ENCODE results near the gene DENND2C. TPM values are rescaled to one million over a fixed set of nuclear protein-coding genes. Genes with fewer than 3 reads are reported as not detected.

DENND2C gene
- total RNA-seq, 4 donors from 2014 or later, result 2.3 to 3.7 (median 2.8) TPM

DNA sequence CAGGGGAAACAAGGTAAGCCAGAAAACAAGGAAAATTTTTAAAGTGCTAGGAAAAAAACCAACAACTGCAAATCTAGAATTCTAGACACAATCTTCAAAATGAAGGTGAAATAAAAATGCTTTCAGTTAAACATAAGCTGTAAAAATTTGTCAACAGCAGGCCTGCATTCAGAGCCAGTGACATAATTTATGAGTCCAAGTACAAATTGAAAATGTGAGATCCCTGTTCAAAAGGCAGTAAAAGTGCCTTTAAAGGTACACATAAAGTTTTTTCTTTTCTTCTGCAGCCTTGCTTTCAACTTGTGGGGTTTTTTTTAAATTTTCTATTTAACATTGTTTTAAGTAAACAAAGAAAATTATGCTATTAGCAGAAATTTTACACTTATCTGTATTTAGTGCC lies 37.4 kb downstream of the DENND2C start:
- TF ChIP-seq, protein P1, sequence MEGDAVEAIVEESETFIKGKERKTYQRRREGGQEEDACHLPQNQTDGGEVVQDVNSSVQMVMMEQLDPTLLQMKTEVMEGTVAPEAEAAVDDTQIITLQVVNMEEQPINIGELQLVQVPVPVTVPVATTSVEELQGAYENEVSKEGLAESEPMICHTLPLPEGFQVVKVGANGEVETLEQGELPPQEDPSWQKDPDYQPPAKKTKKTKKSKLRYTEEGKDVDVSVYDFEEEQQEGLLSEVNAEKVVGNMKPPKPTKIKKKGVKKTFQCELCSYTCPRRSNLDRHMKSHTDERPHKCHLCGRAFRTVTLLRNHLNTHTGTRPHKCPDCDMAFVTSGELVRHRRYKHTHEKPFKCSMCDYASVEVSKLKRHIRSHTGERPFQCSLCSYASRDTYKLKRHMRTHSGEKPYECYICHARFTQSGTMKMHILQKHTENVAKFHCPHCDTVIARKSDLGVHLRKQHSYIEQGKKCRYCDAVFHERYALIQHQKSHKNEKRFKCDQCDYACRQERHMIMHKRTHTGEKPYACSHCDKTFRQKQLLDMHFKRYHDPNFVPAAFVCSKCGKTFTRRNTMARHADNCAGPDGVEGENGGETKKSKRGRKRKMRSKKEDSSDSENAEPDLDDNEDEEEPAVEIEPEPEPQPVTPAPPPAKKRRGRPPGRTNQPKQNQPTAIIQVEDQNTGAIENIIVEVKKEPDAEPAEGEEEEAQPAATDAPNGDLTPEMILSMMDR (IDR thresholded peaks at IDR 0.05; ENCODE audit: low read depth), result no peak

DNA sequence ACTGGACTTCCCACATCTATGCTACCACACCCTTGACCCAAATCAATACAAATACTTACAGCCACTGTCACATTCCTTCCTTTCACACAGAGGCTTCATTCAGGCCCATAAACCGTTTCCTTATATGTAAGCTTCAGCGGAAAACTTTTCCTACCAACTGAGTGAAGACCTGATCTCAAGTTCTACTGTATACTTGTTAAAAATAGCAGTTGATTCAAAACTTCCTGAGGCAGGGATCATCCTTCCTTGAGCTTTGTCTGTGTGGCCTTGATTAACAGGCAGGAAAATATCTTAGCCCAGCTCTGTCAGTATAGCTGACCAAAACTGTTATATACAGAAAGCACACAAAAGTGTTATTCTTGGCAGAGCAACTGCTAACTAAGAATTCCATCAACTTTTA lies 42.7 kb downstream of the DENND2C start:
- TF ChIP-seq, protein P1 (IDR thresholded peaks at IDR 0.05; ENCODE audit: low read depth), result no peak

DNA sequence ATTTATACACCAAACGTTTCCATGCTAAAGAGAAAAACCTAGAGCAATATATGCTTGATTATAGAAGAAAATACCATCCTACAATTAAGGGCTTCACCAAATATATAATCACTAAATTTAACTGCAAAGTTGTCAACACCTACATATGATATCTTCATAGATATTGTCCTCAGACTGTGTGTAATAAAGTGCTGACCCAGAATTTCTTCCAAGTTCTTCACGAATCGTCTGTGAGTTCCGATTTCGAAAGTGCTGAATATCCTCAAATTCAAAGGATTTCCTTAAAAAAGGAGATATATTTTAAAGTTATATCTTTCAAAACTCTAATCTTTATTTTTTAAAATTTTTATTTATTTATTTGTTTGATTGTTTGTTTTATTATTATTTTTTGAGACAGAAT lies 46.5 kb downstream of the DENND2C start:
- TF ChIP-seq, protein P1 (IDR thresholded peaks at IDR 0.05; ENCODE audit: low read depth), result no peak

DNA sequence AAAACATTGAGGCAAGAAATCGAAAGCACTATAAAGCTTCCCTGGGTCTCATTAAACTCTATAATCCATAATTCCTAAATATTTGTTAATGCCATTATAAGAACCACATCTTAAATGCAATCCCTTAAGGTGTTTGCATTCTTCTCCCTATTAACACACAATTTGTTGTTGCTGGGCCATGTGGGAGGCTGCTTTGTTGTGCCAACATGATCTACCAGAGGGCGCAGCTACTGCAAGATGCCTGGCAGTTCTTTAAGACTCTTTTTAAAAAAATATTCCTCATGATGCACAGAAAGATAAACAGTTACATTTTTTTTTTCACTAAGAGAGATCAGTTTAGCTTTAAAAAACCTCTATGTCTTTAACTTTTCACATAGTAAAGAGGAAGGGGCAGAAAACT lies 49.4 kb downstream of the DENND2C start:
- TF ChIP-seq, protein P1 (IDR thresholded peaks at IDR 0.05; ENCODE audit: low read depth), result no peak

DNA sequence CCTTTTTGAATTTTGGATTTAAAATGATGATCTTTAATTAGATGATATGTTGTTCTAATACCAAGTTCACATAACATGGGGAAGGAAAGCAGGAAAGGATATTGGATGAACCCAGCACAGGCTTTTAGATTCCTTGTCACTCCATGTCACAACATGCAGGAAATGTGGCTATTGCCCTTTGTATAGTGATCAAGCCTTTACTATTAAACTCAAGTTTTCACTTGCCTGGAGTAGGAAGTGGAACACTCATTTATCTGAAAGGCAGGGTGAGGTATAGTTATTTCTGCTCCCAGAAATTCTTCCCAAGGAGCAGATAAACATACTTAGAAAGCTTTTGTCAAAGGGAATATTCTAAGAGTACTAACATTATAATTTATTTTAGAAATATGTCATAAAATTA lies 51.2 kb downstream of the DENND2C start:
- TF ChIP-seq, protein P1 (IDR thresholded peaks at IDR 0.05; ENCODE audit: low read depth), result no peak

DNA sequence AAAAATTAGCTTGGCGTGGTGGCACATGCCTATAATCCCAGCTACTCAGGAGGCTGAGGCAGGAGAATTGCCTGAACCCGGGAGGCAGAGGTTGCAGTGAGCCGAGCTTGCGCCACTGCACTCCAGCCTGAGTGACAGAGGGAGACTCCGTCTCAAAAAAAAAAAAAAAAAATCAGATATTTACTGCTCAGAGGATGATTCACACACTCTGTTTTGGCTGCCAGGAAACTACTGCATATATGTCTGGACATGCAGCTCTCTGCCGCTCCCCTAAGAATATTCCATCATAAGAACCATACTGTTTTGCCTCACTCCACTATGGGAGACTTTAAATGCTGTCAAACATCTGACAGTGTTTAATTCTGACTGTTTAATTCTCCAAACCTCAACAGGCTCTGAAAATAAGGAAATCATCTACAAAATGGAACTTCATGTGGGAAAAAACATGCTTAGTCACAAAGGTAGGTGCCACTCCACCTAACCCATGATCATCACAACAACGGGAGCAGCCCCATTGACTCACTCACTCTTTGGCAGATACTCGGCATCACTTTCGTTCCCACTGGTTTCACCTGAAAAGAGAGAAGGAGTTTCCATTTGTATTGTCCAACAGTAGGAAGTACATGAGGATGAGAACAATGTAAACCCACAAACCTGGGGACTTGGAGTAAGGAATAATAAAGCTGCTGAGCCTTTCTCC lies 59.2 kb downstream of the DENND2C start:
- TF ChIP-seq, protein P1 (IDR thresholded peaks at IDR 0.05; ENCODE audit: low read depth), result no peak

DNA sequence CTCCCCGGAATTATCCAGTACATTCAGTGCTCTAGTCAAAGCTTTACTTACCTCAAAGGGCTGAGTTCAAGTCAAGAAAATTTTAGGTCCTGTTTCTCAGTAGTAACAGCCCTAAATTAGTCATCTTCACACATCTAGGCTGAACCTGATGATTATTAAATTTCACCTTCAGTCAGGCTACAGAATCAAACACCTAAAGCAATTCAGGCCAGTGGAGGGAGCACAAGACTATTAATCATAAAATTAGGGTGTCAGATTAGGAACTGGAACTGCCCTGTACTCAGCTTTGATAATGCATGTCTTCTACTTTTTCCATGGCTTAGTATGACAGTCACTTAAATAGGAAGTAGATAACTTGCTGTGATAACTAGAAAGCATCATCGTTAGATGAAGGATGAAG lies 60.0 kb downstream of the DENND2C start:
- TF ChIP-seq, protein P1 (IDR thresholded peaks at IDR 0.05; ENCODE audit: low read depth), result no peak

Data from subcutaneous adipose tissue (tissue), 4 donors.